Esophagus muscularis mucosa (tissue), 4 donors: ENCODE measurements around the gene RNPC3.
"Not testable (repeated sequence)": the region's sequence is repeated elsewhere in the genome, so short reads cannot be mapped to it uniquely, and the experiment has no call there.

Source experiments
- CTCF ChIP-seq, 3 experiments: fragments of 200-600 bp in 2 of 3; fragments of 450-650 bp in 1 of 3; sonication (generic) in 2 of 3; IDR thresholded peaks; one replicate each; pipeline ENCODE4 v1.5.1; 2017 to 2019; ENCODE audit warnings: antibody characterized with exemption in 3 of 3, mild to moderate bottlenecking in 2 of 3, moderate library complexity in 1 of 3
- EP300 ChIP-seq: sonication (generic); formaldehyde crosslinking; IDR thresholded peaks from one replicate; pipeline ENCODE4 v1.6.1; 2017; ENCODE audit warnings: antibody characterized with exemption
- POLR2A ChIP-seq: fragments of 450-650 bp; IDR thresholded peaks from one replicate; pipeline ENCODE4 v1.6.1; 2017; ENCODE audit warnings: antibody characterized with exemption, moderate library complexity, mild to moderate bottlenecking, low read depth

- not testable (repeated sequence) for TF ChIP-seq CTCF (IDR thresholded peaks at IDR 0.05); EP300; POLR2A
These were observed 51.3 kb downstream of the RNPC3 start for GRCh38 chr1:103576784-103577183.
